AG09319 (cell line): ENCODE data around the gene AK5.

Experiments used
- DNase-seq: peaks from one replicate; pipeline ENCODE4 v3.0.0-alpha.2; 2010; ENCODE audit warnings: low read depth; ENCODE audit errors: extremely low read depth
- CTCF ChIP-seq: IDR thresholded peaks from 2 replicates; pipeline ENCODE4 v1.5.1; 2011; ENCODE audit warnings: low read depth, mild to moderate bottlenecking, inconsistent platforms, low read length, moderate library complexity

The AK5 gene

GRCh38 chr1:77350012-77350770 is 68.4 kb downstream of the AK5 start:
- no peak for TF ChIP-seq CTCF
- DNase-seq: no peak

- DNase-seq: no peak
- TF ChIP-seq CTCF: no peak
Measured at GRCh38 chr1:77354536-77354935, 72.7 kb downstream of the AK5 start.

GRCh38 chr1:77355010-77355409 is 73.2 kb downstream of the AK5 start:
- no peak for DNase-seq
- no peak for TF ChIP-seq CTCF

GRCh38 chr1:77356136-77356535 is 74.3 kb downstream of the AK5 start:
- TF ChIP-seq CTCF: no peak
- no peak for DNase-seq

- TF ChIP-seq CTCF: no peak
- DNase-seq: no peak
Measured at GRCh38 chr1:77360256-77360655, 78.4 kb downstream of the AK5 start.

GRCh38 chr1:77361621-77362020 is 79.8 kb downstream of the AK5 start:
- no peak for DNase-seq

More at GRCh38 chr1:77361621-77362020, 79.8 kb downstream of the AK5 start:
- TF ChIP-seq CTCF: no peak
